ENCODE measurements around the gene SHISAL1. TPM values are rescaled to one million over a fixed set of nuclear protein-coding genes. Genes with fewer than 3 reads are reported as not detected.
"Not testable (repeated sequence)": the region's sequence is repeated elsewhere in the genome, so short reads cannot be mapped to it uniquely, and the experiment has no call there.

SHISAL1 gene
- total RNA-seq, 1 experiment from 2014 or later = not detected

DNA sequence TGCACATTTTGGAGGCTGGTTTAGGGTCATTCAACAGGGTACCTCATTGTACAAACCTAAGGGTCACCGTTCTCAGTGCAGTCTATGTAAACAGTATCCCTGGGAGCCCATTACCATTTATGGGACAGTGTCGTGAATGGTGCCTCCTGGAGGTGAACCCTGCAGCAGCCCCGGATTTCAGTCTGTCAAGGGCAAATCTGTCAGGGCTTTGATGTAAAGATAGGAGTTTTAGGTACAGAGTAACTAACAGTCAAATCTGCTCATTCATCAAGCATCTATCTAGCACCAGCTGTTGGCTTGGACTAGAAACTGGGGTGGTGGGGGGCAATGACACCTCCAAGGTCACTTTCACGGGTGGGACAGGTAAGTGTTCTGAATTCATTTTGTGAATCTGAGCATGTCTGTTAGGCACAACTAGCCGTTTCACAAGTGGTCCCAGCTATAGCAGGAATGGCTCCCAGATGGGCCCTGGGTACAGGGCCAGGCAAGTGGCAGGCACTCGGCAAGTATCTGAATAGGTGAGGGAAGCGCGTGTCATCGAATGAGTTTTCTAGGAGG lies 68.4 kb downstream of the SHISAL1 start:
- DNase-seq = no peak
- Mint-ChIP-seq H3K4me1 (ENCODE audit: low read depth, unreplicated experiment) (no peaks in the 10 kb centered on the region), H3K27me3 (ENCODE audit: insufficient read depth, unreplicated experiment) (peaks cover 26% of the 10 kb centered on the region), H3K4me3 (ENCODE audit: unreplicated experiment) (no peak overlapping the region), H3K27ac (ENCODE audit: unreplicated experiment) (no peak overlapping the region), H3K9me3 (ENCODE audit: unreplicated experiment) (peaks cover 2% of the 10 kb centered on the region), H3K36me3 (ENCODE audit: insufficient read depth, unreplicated experiment) (no peaks in the 10 kb centered on the region)
- BruUV-seq (replicated peaks) = no TSS peak
- CTCF ChIA-PET = no interaction called here
- no peak overlapping the region for H3K4me3 ChIP-seq (ENCODE audit: low read depth, low read length)
- intact Hi-C loops (cut with micrococcal nuclease; ENCODE audit: unreplicated experiment) = no loop called here
- TF ChIP-seq, protein P1, sequence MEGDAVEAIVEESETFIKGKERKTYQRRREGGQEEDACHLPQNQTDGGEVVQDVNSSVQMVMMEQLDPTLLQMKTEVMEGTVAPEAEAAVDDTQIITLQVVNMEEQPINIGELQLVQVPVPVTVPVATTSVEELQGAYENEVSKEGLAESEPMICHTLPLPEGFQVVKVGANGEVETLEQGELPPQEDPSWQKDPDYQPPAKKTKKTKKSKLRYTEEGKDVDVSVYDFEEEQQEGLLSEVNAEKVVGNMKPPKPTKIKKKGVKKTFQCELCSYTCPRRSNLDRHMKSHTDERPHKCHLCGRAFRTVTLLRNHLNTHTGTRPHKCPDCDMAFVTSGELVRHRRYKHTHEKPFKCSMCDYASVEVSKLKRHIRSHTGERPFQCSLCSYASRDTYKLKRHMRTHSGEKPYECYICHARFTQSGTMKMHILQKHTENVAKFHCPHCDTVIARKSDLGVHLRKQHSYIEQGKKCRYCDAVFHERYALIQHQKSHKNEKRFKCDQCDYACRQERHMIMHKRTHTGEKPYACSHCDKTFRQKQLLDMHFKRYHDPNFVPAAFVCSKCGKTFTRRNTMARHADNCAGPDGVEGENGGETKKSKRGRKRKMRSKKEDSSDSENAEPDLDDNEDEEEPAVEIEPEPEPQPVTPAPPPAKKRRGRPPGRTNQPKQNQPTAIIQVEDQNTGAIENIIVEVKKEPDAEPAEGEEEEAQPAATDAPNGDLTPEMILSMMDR (IDR thresholded peaks at IDR 0.05; ENCODE audit: insufficient read depth in 1 of 2, low read depth in 1 of 2, low read length in 1 of 2, severe bottlenecking in 1 of 2, unreplicated experiment in 1 of 2) = no peak
- H3K27me3 ChIP-seq (replicated peaks; ENCODE audit: control insufficient read depth, insufficient read depth, low read length) = no peaks in the 10 kb centered on the region
- H3K4me1 ChIP-seq = no peaks in the 10 kb centered on the region
- POLR2A ChIA-PET = no interaction called here
- H3K36me3 ChIP-seq (ENCODE audit: control insufficient read depth, insufficient read depth, low read length) = no peaks in the 10 kb centered on the region
- H3K9me3 ChIP-seq = no peaks in the 10 kb centered on the region

DNA sequence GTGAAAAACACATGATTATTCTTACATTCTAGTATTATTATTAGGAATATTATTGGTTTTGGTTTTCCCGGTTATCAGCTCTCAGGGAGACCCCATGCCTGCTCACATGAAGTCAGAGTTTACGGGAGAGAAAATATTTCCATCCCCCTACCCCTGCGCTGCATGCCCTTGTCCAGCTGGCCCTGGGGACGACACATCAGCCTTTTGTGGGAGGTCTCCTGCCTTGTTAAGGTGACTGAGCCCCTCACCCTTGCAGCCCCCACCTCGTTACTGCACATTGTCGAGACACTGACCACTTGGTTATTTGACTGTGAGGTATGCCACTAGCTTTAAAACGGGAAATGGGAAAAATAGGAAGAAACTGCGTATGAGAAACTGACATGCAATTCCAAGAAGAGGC lies 69.0 kb downstream of the SHISAL1 start:
- peaks cover 26% of the 10 kb centered on the region for H3K27me3 Mint-ChIP-seq (ENCODE audit: insufficient read depth, unreplicated experiment)

DNA sequence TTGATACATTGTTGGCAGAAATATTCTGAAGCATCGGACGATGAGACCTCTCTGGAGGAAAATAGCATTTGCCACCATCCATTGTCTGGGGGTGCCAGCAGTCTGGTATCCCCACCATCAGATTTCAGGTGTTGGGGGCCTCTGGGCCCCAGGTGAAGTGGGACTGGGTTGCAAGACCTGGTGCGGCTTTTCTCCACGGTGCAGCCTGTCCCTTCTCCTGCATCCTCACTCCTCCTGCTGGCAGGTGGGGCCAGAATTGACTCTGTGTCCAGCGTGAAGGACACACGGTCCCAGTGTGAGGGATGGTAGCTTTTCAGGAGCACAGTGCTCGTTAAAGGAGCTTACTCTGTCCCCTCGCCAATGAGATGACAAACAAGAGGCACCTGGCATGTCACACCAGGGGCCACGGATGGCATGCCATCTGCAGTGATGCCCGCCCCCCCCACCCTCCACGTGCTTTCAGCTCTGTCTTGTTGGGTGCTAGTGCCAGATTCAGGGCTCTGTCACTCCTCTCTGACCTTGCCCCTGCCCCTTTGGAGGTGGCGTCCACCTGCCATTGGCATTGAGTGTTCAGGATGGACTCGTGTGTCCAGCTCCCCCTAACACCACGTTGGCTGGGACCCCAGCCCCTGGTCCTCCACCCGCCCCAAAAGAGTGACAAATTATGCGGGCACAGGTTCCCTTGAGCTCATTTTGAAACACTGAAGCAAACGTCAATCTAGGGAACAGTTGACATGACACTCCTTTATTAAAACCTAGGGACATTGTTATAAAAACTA lies 69.6 kb downstream of the SHISAL1 start:
- no peak overlapping the region for H3K4me3 Mint-ChIP-seq (ENCODE audit: unreplicated experiment)
- POLR2A ChIA-PET = no interaction called here
- intact Hi-C loops (cut with micrococcal nuclease; ENCODE audit: unreplicated experiment) = no loop called here
- no peaks in the 10 kb centered on the region for H3K9me3 ChIP-seq
- no peaks in the 10 kb centered on the region for H3K36me3 ChIP-seq (ENCODE audit: control insufficient read depth, insufficient read depth, low read length)
- CTCF ChIA-PET = interaction anchor here (1.0 kb wide), 1 partner anchor 250 kb away, joined by 3 read pairs; no protein-coding TSS in a partner anchor
- no peaks in the 10 kb centered on the region for H3K36me3 Mint-ChIP-seq (ENCODE audit: insufficient read depth, unreplicated experiment)
- peaks cover 26% of the 10 kb centered on the region for H3K27me3 Mint-ChIP-seq (ENCODE audit: insufficient read depth, unreplicated experiment)
- H3K4me3 ChIP-seq (ENCODE audit: low read depth, low read length) = no peak overlapping the region
- TF ChIP-seq, protein P1 (IDR thresholded peaks at IDR 0.05; ENCODE audit: insufficient read depth in 1 of 2, low read depth in 1 of 2, low read length in 1 of 2, severe bottlenecking in 1 of 2, unreplicated experiment in 1 of 2) = no peak
- H3K9me3 Mint-ChIP-seq (ENCODE audit: unreplicated experiment) = no peaks in the 10 kb centered on the region
- H3K27me3 ChIP-seq (replicated peaks; ENCODE audit: control insufficient read depth, insufficient read depth, low read length) = no peaks in the 10 kb centered on the region
- no peak for DNase-seq
- no peaks in the 10 kb centered on the region for H3K4me1 Mint-ChIP-seq (ENCODE audit: low read depth, unreplicated experiment)
- BruUV-seq (replicated peaks) = no TSS peak
- H3K27ac Mint-ChIP-seq (ENCODE audit: unreplicated experiment) = no peak overlapping the region
- no peaks in the 10 kb centered on the region for H3K4me1 ChIP-seq

More for the DNA sequence above, 69.0 kb downstream of the SHISAL1 start:
- H3K9me3 ChIP-seq = no peaks in the 10 kb centered on the region
- Mint-ChIP-seq H3K9me3 (ENCODE audit: unreplicated experiment) (no peaks in the 10 kb centered on the region), H3K4me3 (ENCODE audit: unreplicated experiment) (no peak overlapping the region), H3K27ac (ENCODE audit: unreplicated experiment) (no peak overlapping the region), H3K4me1 (ENCODE audit: low read depth, unreplicated experiment) (no peaks in the 10 kb centered on the region), H3K36me3 (ENCODE audit: insufficient read depth, unreplicated experiment) (no peaks in the 10 kb centered on the region)
- BruUV-seq (replicated peaks) = no TSS peak
- intact Hi-C loops (cut with micrococcal nuclease; ENCODE audit: unreplicated experiment) = no loop called here
- DNase-seq = no peak
- POLR2A ChIA-PET = no interaction called here
- no peak overlapping the region for H3K4me3 ChIP-seq (ENCODE audit: low read depth, low read length)
- H3K36me3 ChIP-seq (ENCODE audit: control insufficient read depth, insufficient read depth, low read length) = no peaks in the 10 kb centered on the region
- TF ChIP-seq, protein P1 (IDR thresholded peaks at IDR 0.05; ENCODE audit: insufficient read depth in 1 of 2, low read depth in 1 of 2, low read length in 1 of 2, severe bottlenecking in 1 of 2, unreplicated experiment in 1 of 2) = no peak
- no peaks in the 10 kb centered on the region for H3K4me1 ChIP-seq
- CTCF ChIA-PET = no interaction called here
- H3K27me3 ChIP-seq (replicated peaks; ENCODE audit: control insufficient read depth, insufficient read depth, low read length) = no peaks in the 10 kb centered on the region

DNA sequence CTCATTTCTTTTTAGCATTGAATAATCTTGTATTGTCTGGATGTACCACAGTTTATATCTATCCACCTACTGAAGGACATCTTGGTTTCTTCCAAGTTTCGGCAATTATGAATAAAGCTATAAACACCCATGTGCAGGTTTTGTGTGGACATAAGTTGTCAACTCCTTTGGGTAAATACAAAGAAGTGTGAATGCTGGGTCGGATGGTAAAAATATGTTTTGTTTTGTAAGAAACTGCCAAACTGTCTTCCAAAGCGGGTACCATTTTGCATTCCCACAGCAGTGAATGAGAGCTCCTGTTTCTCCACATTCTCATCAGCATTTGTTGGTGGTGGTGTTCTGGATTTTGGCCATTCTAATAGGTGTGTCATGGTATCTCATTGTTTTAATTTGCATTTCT lies 71.6 kb downstream of the SHISAL1 start:
- H3K36me3 ChIP-seq (ENCODE audit: control insufficient read depth, insufficient read depth, low read length); H3K4me3 ChIP-seq (ENCODE audit: low read depth, low read length); POLR2A ChIA-PET; H3K4me1 Mint-ChIP-seq (ENCODE audit: low read depth, unreplicated experiment); intact Hi-C loops (cut with micrococcal nuclease; ENCODE audit: unreplicated experiment); H3K9me3 Mint-ChIP-seq (ENCODE audit: unreplicated experiment); H3K4me3 Mint-ChIP-seq (ENCODE audit: unreplicated experiment); H3K4me1 ChIP-seq; H3K27ac Mint-ChIP-seq (ENCODE audit: unreplicated experiment); H3K27me3 ChIP-seq (replicated peaks; ENCODE audit: control insufficient read depth, insufficient read depth, low read length); H3K9me3 ChIP-seq; BruUV-seq (replicated peaks); H3K36me3 Mint-ChIP-seq (ENCODE audit: insufficient read depth, unreplicated experiment); DNase-seq; CTCF ChIA-PET: not testable (repeated sequence)
- H3K27me3 Mint-ChIP-seq (ENCODE audit: insufficient read depth, unreplicated experiment) = peaks cover 23% of the 10 kb centered on the region

Data from Caco-2 (cell line).